ENCODE measurements around the gene SLC37A1.
"Not testable (repeated sequence)": the region's sequence is repeated elsewhere in the genome, so short reads cannot be mapped to it uniquely, and the experiment has no call there.

SLC37A1 gene

DNA sequence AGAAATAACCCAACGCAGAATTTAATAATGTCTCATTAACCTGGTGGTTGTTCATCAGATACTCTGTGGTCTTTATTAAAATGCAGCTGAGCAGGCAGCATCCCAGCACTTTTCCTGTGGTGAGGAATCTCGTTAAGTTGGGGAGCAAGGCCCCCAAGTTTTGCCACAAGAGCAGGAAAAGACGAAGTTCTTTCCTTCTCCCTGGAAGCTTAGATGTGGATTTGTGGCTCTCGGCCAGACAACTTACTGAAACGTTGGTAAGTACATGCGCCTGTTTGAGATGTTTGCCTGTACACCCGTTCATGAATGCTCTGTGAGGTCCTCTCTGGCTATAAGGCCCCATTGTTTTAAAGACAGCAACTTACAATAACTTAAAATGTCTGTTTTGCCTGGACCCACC lies 105.5 kb downstream of the SLC37A1 start:
- no peak for DNase-seq (ENCODE audit: low spot score)

- DNase-seq (ENCODE audit: low spot score) = no peak
Measured at GRCh38 chr21:42619841-42620240, 106.2 kb downstream of the SLC37A1 start.

GRCh38 chr21:42621166-42621818 lies 107.6 kb downstream of the SLC37A1 start:
- DNase-seq (ENCODE audit: low spot score) = no peak

- DNase-seq (ENCODE audit: low spot score) = peak; percentile 20
Measured at GRCh38 chr21:42621819-42622177, 108.1 kb downstream of the SLC37A1 start.

GRCh38 chr21:42622284-42622683 lies 108.6 kb downstream of the SLC37A1 start:
- DNase-seq (ENCODE audit: low spot score) = no peak

DNA sequence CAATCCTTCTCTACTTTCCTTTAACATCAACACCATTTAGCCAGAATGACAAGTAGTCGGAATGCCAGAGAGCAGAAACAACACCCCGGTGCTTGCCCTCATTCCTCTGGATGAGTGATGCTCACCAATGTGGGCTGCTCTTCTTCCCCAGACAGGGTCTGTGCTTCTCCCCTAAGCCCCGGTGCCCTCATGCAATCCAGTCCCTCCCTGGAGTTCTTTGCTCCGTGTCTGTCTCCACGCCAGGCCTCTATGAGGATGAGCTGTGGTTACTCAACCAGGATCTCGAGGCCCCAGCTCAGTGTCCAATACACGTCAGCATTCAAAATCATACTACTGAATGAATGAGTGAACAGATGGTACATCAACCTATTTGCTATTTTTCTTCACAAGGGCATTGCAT lies 110.0 kb downstream of the SLC37A1 start:
- DNase-seq (ENCODE audit: low spot score) = no peak

- DNase-seq (ENCODE audit: low spot score) = no peak
Measured at GRCh38 chr21:42624095-42624790, 110.6 kb downstream of the SLC37A1 start.

- no peak for DNase-seq (ENCODE audit: low spot score)
Measured at GRCh38 chr21:42624936-42625335, 111.3 kb downstream of the SLC37A1 start.

GRCh38 chr21:42626171-42626570 lies 112.5 kb downstream of the SLC37A1 start:
- no peak for DNase-seq (ENCODE audit: low spot score)

GRCh38 chr21:42627527-42628289 lies 114.1 kb downstream of the SLC37A1 start:
- no peak for DNase-seq (ENCODE audit: low spot score)

DNA sequence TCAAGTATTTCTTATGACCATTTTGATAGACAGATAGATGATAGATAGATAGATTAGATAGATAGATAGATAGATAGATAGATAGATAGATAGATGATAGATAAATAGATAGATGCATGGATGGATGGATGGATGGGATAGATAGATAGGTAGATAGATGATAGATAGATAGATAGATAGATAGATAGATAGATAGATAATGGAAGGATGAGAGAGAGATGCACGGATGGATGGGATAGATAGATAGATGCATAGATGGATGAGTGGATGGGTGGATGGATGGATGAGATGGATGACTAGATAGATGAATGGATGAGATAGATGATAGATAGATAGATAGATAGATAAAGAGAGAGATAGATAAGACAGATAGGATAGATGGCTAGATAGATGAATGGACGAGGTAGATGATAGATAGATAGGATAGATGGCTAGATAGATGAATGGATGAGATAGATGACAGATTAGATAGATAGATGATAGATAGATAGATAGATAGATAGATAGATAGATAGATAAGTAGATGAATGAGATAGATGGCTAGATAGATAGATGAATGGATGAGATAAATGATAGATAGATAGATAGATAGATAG lies 114.9 kb downstream of the SLC37A1 start:
- not testable (repeated sequence) for DNase-seq (ENCODE audit: low spot score)

GRCh38 chr21:42629933-42630589 lies 116.4 kb downstream of the SLC37A1 start:
- DNase-seq (ENCODE audit: low spot score) = no peak

GRCh38 chr21:42630626-42631025 lies 117.0 kb downstream of the SLC37A1 start:
- DNase-seq (ENCODE audit: low spot score) = no peak
